A549 treated with dexamethasone at 1 μM for 4 hours (cell line): ENCODE data around the gene FSD1L. TPM values are rescaled to one million over a fixed set of nuclear protein-coding genes. Genes with fewer than 3 reads are reported as not detected.

Source experiments
- total RNA-seq: library from RNA; stranded (reverse); fragments of 200-300 nt; extraction: Qiagen RNA extraction; gene quantifications from 5 replicates; pipeline ENCODE4 v1.2.3, GENCODE V29; 2022

FSD1L gene
- total RNA-seq = 2.0 to 5.1 TPM (median 3.5 TPM) in 5 replicates

GRCh38 chr9:105447814-105448812 is at the start of gene FSD1L:
FSD1L (plus strand) TSS chr9:105448034; CDS start chr9:105448221, 187 bp downstream.

GRCh38 chr9:105557804-105558610 is 110.2 kb downstream of the FSD1L start, which contains the start of gene FKTN:
FKTN (plus strand) TSS chr9:105558131; CDS start chr9:105575033, 16,902 bp downstream.

Other genes with a start within 250 kb of the FSD1L start
- gene SLC44A1, start 203.4 kb upstream of the FSD1L start, total RNA-seq = 18.6 to 35.7 TPM (median 32.9 TPM) in 5 replicates
- gene FKTN, start 110.1 kb downstream of the FSD1L start, total RNA-seq = 6.2 to 9.2 TPM (median 8.3 TPM) in 5 replicates
- 0.15 to 0.45 TPM (median 0.22 TPM) in 4 of 5 replicates, not detected in the other for gene TAL2, start 214.4 kb downstream of the FSD1L start, total RNA-seq
- 11.4 to 15.6 TPM (median 13.2 TPM) in 5 replicates for gene TMEM38B, start 246.5 kb downstream of the FSD1L start, total RNA-seq